HG02884 (cell line): ENCODE measurements around the gene NOTCH2NLA.
"Not testable (repeated sequence)": the region's sequence is repeated elsewhere in the genome, so short reads cannot be mapped to it uniquely, and the experiment has no call there.

Experiments used
- ATAC-seq: cut with Tn5 transposase; IDR thresholded peaks from one replicate; pipeline ENCODE4 v1.9.1; 2021; ENCODE audit warnings: mild to moderate bottlenecking, moderate library complexity; ENCODE audit not compliant: unreplicated experiment

NOTCH2NLA gene

DNA sequence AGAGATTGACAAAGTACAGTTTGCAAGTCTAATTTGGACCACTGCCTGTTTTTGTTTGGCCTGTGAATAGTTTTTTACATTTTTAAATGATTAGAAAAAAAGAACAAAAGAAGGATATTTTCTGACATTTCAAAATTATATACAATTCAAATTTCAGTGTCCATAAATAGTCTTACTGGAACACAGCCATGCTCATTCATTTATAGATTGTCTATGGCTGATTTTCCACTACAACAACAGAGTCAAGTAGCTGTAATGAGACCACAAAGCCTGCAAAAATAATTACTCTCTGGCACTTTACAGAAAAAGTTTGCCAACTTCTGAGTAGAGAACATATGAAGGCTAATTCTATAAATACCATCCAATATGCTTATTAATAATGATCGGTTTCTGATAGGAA lies 61.1 kb downstream of the NOTCH2NLA start:
- ATAC-seq = not testable (repeated sequence)

DNA sequence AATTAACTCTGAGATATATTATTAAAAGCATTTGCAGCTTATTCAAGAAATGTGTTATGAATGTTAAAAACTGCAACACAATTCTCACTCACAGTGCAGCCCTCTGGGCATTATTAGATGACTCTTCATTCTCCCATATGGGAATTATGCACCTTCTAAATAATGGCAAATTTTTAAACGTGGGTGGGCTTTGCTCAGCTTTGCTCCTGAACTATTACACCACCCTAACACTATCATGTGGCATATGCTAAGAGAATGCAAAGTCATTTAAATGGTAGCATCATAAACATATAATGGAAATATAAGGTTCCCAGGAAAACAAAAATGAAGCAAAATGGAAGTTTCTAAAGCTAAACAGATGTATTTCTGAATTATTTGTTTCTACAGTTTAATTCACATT lies 61.5 kb downstream of the NOTCH2NLA start:
- ATAC-seq = not testable (repeated sequence)

DNA sequence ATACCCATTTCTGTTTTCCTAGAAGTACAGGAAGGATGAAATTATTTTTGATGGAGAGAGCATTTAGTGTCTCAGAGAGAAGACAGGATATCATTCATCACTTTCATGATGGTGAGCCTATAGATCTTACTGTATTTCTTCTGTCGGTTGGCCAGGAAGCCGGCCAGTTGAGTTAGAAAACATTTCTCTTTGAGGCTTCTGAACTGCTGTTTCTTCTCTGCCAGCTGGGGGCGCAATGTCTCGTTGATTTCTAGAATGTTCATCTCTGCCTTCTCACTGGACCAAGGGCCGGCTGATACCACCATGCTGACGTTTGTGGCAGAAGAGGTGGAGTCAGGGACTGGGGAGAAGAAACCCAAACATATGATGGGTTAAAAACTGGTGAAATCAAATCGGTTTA lies 84.4 kb downstream of the NOTCH2NLA start, which contains the start of gene NBPF10:
Gene NBPF10 (minus strand): TSS at position 340 of the 400 bp plus-strand sequence. CDS start 35 bp downstream, at position 305.
- ATAC-seq = not testable (repeated sequence)
